HepG2 (cell line): ENCODE results near the gene TNNI2. TPM values are rescaled to one million over a fixed set of nuclear protein-coding genes. Genes with fewer than 3 reads are reported as not detected.

Experiments used
- ATAC-seq: fragments of 200-7000 bp; cut with Tn5 transposase; 3 replicates; pipeline ENCODE4 v1.9.1; 2020; ENCODE audit warnings: mild to moderate bottlenecking, moderate library complexity
- BruUV-seq: library from RNA; stranded (reverse); fragments of 400-500 nt; replicated peaks from 2 replicates; lab custom pipeline; 2021; lab: Mats Ljungman, UMichigan
- CTCF ChIA-PET: fragments of 300-600 bp; formaldehyde crosslinking; extraction: SDS; loops from one replicate; lab custom pipeline; 2021; ENCODE audit warnings: low total read pairs, inconsistent platforms, low intra/inter-chr PET ratio; lab: Yijun Ruan, JAX
- POLR2A ChIA-PET: fragments of 350-600 bp; sonication (Branson Sonifier 250); formaldehyde crosslinking; loops from one replicate; lab custom pipeline; 2020; ENCODE audit warnings: antibody characterized with exemption, inconsistent platforms; lab: Yijun Ruan, JAX
- DNase-seq: peaks from one replicate; pipeline ENCODE4 v3.0.0-alpha.2; 2015; ENCODE audit warnings: low spot score
- FAIRE-seq: peaks from 3 replicates; lab custom pipeline; 2011; peaks lifted over from hg19 to GRCh38; lab: Jason Lieb, UNC
- H2AFZ ChIP-seq: one replicate; pipeline ENCODE4 v1.6.1; 2011; ENCODE audit warnings: low read length, inconsistent platforms
- H3K27ac ChIP-seq: fragments of 300-600 bp; 3 replicates; pipeline ENCODE4 v1.8.0; 2011; ENCODE audit warnings: mixed run types, mild to moderate bottlenecking, mixed read lengths, low read length, inconsistent platforms; ENCODE audit not compliant: insufficient read depth; ENCODE audit errors: extremely low read length
- H3K27me3 ChIP-seq, 2 experiments: fragments of 200-600 bp in 1 of 2; 2 replicates in 1 of 2; 3 replicates in 1 of 2; pipeline versions ENCODE4 v1.6.0 to v1.8.0; 2011; ENCODE audit warnings: low read length in 2 of 2, mild to moderate bottlenecking in 2 of 2, moderate library complexity in 2 of 2, inconsistent platforms in 1 of 2; ENCODE audit not compliant: insufficient read depth in 2 of 2, control insufficient read depth in 1 of 2
- H3K36me3 ChIP-seq, 2 experiments: fragments of 200-600 bp in 1 of 2; replicated peaks in 1 of 2; 2 replicates in 1 of 2; 3 replicates in 1 of 2; pipeline versions ENCODE4 v1.5.1 to v1.8.0; 2011; ENCODE audit warnings: low read length in 2 of 2, inconsistent platforms in 1 of 2; ENCODE audit not compliant: insufficient read depth in 2 of 2, control insufficient read depth in 1 of 2
- H3K4me1 ChIP-seq: 2 replicates; pipeline ENCODE4 v1.5.1; 2012; ENCODE audit warnings: low read length, inconsistent platforms; ENCODE audit not compliant: insufficient read depth
- H3K4me2 ChIP-seq: 2 replicates; pipeline ENCODE4 v1.6.0; 2011; ENCODE audit warnings: low read depth, low read length, inconsistent platforms
- H3K4me3 ChIP-seq, 3 experiments: fragments of 200-600 bp in 1 of 3; sonication (generic), shearing (Covaris generic) in 1 of 3; replicated peaks in 1 of 3; 2 replicates each; pipeline ENCODE4 v1.5.1; 2011 to 2016; ENCODE audit warnings: low read length in 3 of 3, inconsistent platforms in 2 of 3, low read depth in 2 of 3, mild to moderate bottlenecking in 2 of 3, control low read depth in 1 of 3, mixed read lengths in 1 of 3; ENCODE audit not compliant: insufficient read depth in 1 of 3
- H3K79me2 ChIP-seq: one replicate; pipeline ENCODE4 v1.6.1; 2011; ENCODE audit warnings: low read length, inconsistent platforms; ENCODE audit not compliant: insufficient read depth
- H3K9ac ChIP-seq: 2 replicates; pipeline ENCODE4 v1.6.0; 2011; ENCODE audit warnings: mild to moderate bottlenecking, low read depth, low read length, inconsistent platforms; ENCODE audit not compliant: insufficient read depth
- H3K9me3 ChIP-seq: 2 replicates; pipeline ENCODE4 v1.5.1; 2012; ENCODE audit warnings: mild to moderate bottlenecking, low read length
- H4K20me1 ChIP-seq: 2 replicates; pipeline ENCODE4 v1.6.0; 2011; ENCODE audit warnings: inconsistent platforms, mild to moderate bottlenecking, low read length, moderate library complexity; ENCODE audit not compliant: insufficient read depth
- ARID2 ChIP-seq: sonication (generic); formaldehyde crosslinking; IDR thresholded peaks from 2 replicates; pipeline ENCODE4 v1.8.1; 2022; ENCODE audit warnings: mild to moderate bottlenecking, missing genetic modification reagents, borderline replicate concordance
- IRF9 ChIP-seq: sonication (generic); formaldehyde crosslinking; IDR thresholded peaks from 2 replicates; pipeline ENCODE4 v1.8.0; 2022; ENCODE audit warnings: missing genetic modification reagents, mild to moderate bottlenecking, borderline replicate concordance
- MED13 ChIP-seq: sonication (generic); formaldehyde crosslinking; IDR thresholded peaks from 2 replicates; pipeline ENCODE4 v1.5.0; 2020; ENCODE audit warnings: missing genetic modification reagents
- NFE2 ChIP-seq: sonication (generic); formaldehyde crosslinking; IDR thresholded peaks from 2 replicates; pipeline ENCODE4 v1.4.0; 2020; ENCODE audit warnings: missing genetic modification reagents
- SMAD1 ChIP-seq: sonication (generic); formaldehyde crosslinking; IDR thresholded peaks from 2 replicates; pipeline ENCODE4 v1.4.0; 2020; ENCODE audit warnings: missing genetic modification reagents, low read depth, mild to moderate bottlenecking, borderline replicate concordance
- SP5 ChIP-seq: IDR thresholded peaks from 2 replicates; pipeline ENCODE4 v1.6.1; 2016; ENCODE audit warnings: low read depth, borderline replicate concordance
- SSRP1 ChIP-seq: IDR thresholded peaks from 2 replicates; pipeline ENCODE4 v1.6.1; 2016; ENCODE audit warnings: control low read depth
- ZFP1 ChIP-seq: IDR thresholded peaks from 2 replicates; pipeline ENCODE4 v1.6.1; 2016
- ZNF335 ChIP-seq: sonication (generic); formaldehyde crosslinking; IDR thresholded peaks from 2 replicates; pipeline ENCODE4 v1.4.0; 2020; ENCODE audit warnings: missing genetic modification reagents
- ZNF569 ChIP-seq: sonication (generic); formaldehyde crosslinking; IDR thresholded peaks from 2 replicates; pipeline ENCODE4 v1.5.0; 2020; ENCODE audit warnings: mild to moderate bottlenecking, missing genetic modification reagents, moderate library complexity, borderline replicate concordance
- ZNF674 ChIP-seq: sonication (generic); formaldehyde crosslinking; IDR thresholded peaks from 2 replicates; pipeline ENCODE4 v1.5.0; 2020; ENCODE audit warnings: low read depth, mild to moderate bottlenecking, missing genetic modification reagents
- ZNF678 ChIP-seq: sonication (generic); formaldehyde crosslinking; IDR thresholded peaks from 2 replicates; pipeline ENCODE4 v1.4.0; 2020; ENCODE audit warnings: mild to moderate bottlenecking, missing genetic modification reagents
- ZNF766 ChIP-seq: sonication (generic); formaldehyde crosslinking; IDR thresholded peaks from 2 replicates; pipeline ENCODE4 v1.5.0; 2020; ENCODE audit warnings: missing genetic modification reagents, borderline replicate concordance
- WGBS: methylation state at CpG from one replicate; pipeline ENCODE4 v1.1.6; 2017; ENCODE audit warnings: low lambda C conversion rate; 5-methylcytosine and 5-hydroxymethylcytosine counted together
- in situ Hi-C: cut with HindIII; loops from 2 replicates; pipeline ENCODE4 v1.10.0; 2017; ENCODE audit warnings: low pct_unique_long_range_greater_than_20kb; ENCODE audit not compliant: extremely low pct_ligation_motif_present
- intact Hi-C: fragments of 100-400 bp; cut with micrococcal nuclease; formaldehyde crosslinking; loops from one replicate; pipeline ENCODE4 v1.10.0; 2022; ENCODE audit not compliant: unreplicated experiment
- polyA plus RNA-seq, 8 experiments: library from polyadenylated mRNA; depleted of rRNA in 3 of 8; stranded (reverse) in 7 of 8; unstranded in 1 of 8; fragments of >200 nt; fragmentation: Illumina TruSeq in 4 of 8; extraction: Trizol in 4 of 8; gene quantifications; 2 replicates each; pipeline versions ENCODE4 v1.2.1 to v1.2.3, GENCODE V29; 2011 to 2016; ENCODE audit warnings: low read depth in 4 of 8, missing spikeins in 1 of 8, mixed read lengths in 1 of 8; ENCODE audit not compliant: insufficient read depth in 1 of 8
- total RNA-seq, 5 experiments: library from RNA; depleted of rRNA; stranded (reverse); fragments of >200 nt; fragmentation: Illumina TruSeq; extraction: Trizol; gene quantifications; 2 replicates each; pipeline ENCODE4 v1.2.3, GENCODE V29; 2016; ENCODE audit warnings: low read depth in 1 of 5
- TF ChIP-seq, protein P1 (sequence below): sonication (generic); formaldehyde crosslinking; IDR thresholded peaks from 2 replicates; pipeline ENCODE4 v1.8.1; 2022; ENCODE audit warnings: low read depth, mild to moderate bottlenecking, missing genetic modification reagents

The TNNI2 gene
- total and polyA plus RNA-seq, 2 of the 13 experiments (the other 11 are each of a cell fraction or from before 2014, with no cell fraction given), result 7.2 to 12.0 TPM

DNA sequence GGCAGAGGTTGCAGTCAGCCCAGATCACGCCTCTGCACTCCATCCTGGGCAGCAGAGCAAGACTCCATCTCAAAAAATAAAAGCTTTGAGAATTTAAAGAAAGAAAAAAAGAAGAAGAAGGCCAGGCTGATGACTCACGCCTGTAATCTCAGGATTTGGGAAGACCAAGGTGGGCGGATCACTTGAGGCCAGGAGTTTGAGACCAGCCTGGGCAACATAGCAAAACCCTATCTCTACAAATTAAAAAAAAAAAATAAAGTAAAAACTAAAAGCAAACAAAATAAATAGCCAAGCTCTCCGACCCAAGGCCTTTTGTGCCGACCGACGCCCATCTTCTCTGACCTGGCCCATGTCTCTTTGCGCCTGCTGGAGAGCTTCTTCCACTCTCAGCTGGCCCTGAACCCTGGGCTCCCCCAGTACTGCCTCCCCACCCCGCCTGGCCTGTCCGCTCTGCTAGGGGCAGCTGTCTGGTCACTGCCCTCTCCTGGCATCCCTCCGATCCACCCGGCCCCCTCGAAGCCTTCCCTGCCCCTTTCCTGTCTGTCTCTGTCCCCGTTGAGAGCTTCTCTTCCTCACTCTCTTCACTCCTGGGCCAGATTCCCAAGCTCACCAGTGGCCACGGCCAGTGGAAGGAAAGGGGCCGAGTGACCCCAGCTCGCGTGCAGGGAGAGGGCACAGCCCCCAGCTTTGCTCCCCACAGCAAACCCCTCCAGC is 9.3 kb downstream of the TNNI2 start:
- CTCF ChIA-PET, result no interaction called here
- Histone ChIP-seq H3K4me1 (peaks cover 29% of the 10 kb centered on the region), H3K4me2 (no peak overlapping the region), H3K4me3 (no peak overlapping the region), H3K27me3 (peaks cover 23 to 76% of the 10 kb centered on the region in 2 experiments), H3K27ac (no peak overlapping the region), H3K9ac (no peak overlapping the region), H3K79me2 (no peaks in the 10 kb centered on the region), H4K20me1 (no peaks in the 10 kb centered on the region), H3K36me3 (no peaks in the 10 kb centered on the region), H3K9me3 (no peaks in the 10 kb centered on the region), H2AFZ (no peak overlapping the region)
- ATAC-seq (no peak), FAIRE-seq (no peak), DNase-seq (no peak)
- WGBS, result 36% methylated on average over 18 of the region's 18 CpGs
- no TSS peak for BruUV-seq
- intact Hi-C loops (no loop called here), in situ Hi-C loops (no loop called here)
- TF ChIP-seq NFE2 (CRISPR knock-in tag) (no peak), ZNF569 (no peak), ZNF678 (CRISPR knock-in tag) (no peak), ZFP1 (no peak), ZNF674 (CRISPR knock-in tag) (no peak), ZNF766 (no peak), SSRP1 (no peak), ARID2 (CRISPR knock-in tag) (no peak), SP5 (CRISPR knock-in tag) (no peak), MED13 (CRISPR knock-in tag) (no peak), ZNF335 (CRISPR knock-in tag) (no peak), SMAD1 (CRISPR knock-in tag) (no peak), IRF9 (no peak)
- TF ChIP-seq, protein P1, sequence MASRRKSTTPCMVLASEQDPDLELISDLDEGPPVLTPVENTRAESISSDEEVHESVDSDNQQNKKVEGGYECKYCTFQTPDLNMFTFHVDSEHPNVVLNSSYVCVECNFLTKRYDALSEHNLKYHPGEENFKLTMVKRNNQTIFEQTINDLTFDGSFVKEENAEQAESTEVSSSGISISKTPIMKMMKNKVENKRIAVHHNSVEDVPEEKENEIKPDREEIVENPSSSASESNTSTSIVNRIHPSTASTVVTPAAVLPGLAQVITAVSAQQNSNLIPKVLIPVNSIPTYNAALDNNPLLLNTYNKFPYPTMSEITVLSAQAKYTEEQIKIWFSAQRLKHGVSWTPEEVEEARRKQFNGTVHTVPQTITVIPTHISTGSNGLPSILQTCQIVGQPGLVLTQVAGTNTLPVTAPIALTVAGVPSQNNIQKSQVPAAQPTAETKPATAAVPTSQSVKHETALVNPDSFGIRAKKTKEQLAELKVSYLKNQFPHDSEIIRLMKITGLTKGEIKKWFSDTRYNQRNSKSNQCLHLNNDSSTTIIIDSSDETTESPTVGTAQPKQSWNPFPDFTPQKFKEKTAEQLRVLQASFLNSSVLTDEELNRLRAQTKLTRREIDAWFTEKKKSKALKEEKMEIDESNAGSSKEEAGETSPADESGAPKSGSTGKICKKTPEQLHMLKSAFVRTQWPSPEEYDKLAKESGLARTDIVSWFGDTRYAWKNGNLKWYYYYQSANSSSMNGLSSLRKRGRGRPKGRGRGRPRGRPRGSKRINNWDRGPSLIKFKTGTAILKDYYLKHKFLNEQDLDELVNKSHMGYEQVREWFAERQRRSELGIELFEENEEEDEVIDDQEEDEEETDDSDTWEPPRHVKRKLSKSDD, result no peak
- POLR2A ChIA-PET, result no interaction called here
